Neural progenitor cell (in vitro differentiated cells): ENCODE results near the gene ZMYND11. TPM values are rescaled to one million over a fixed set of nuclear protein-coding genes. Genes with fewer than 3 reads are reported as not detected.

Source experiments
- DNase-seq: peaks from one replicate; pipeline ENCODE4 v3.0.0-alpha.2; 2016; ENCODE audit warnings: low spot score
- H2AFZ ChIP-seq: fragments of 200-600 bp; sonication (generic); replicated peaks from 2 replicates; pipeline ENCODE4 v1.6.1; 2016; ENCODE audit warnings: antibody characterized with exemption
- H3F3A ChIP-seq: fragments of 200-600 bp; sonication (generic); 2 replicates; pipeline ENCODE4 v1.6.1; 2016; ENCODE audit warnings: antibody characterized with exemption, low read depth
- H3K27ac ChIP-seq: fragments of 200-600 bp; sonication (generic); 2 replicates; pipeline ENCODE4 v1.5.1; 2016; ENCODE audit warnings: mild to moderate bottlenecking
- H3K27me3 ChIP-seq: fragments of 200-600 bp; sonication (generic); 2 replicates; pipeline ENCODE4 v1.6.1; 2016; ENCODE audit warnings: mild to moderate bottlenecking, moderate library complexity
- H3K36me3 ChIP-seq: fragments of 200-600 bp; sonication (generic); 2 replicates; pipeline ENCODE4 v1.5.1; 2016
- H3K4me1 ChIP-seq: fragments of 200-600 bp; sonication (generic); 2 replicates; pipeline ENCODE4 v1.6.1; 2016; ENCODE audit warnings: mixed run types
- H3K4me2 ChIP-seq: fragments of 200-600 bp; sonication (generic); 2 replicates; pipeline ENCODE4 v1.6.1; 2016
- H3K4me3 ChIP-seq: fragments of 200-600 bp; sonication (generic); 2 replicates; pipeline ENCODE4 v1.5.1; 2016
- H3K79me2 ChIP-seq: fragments of 200-600 bp; sonication (generic); 2 replicates; pipeline ENCODE4 v1.6.1; 2016; ENCODE audit warnings: low read depth
- H3K9ac ChIP-seq: fragments of 200-600 bp; sonication (generic); 2 replicates; pipeline ENCODE4 v1.6.1; 2016
- H3K9me3 ChIP-seq: fragments of 200-600 bp; sonication (generic); 2 replicates; pipeline ENCODE4 v1.5.1; 2016; ENCODE audit warnings: low read depth
- H4K20me1 ChIP-seq: fragments of 200-600 bp; sonication (generic); 2 replicates; pipeline ENCODE4 v1.6.1; 2016; ENCODE audit warnings: low read depth
- H3K27ac Mint-ChIP-seq: 3 replicates; pipeline ENCODE4 v1.8.0; 2021; ENCODE audit warnings: mixed read lengths
- H3K27me3 Mint-ChIP-seq: 2 replicates; pipeline ENCODE4 v1.8.0; 2022; ENCODE audit warnings: low read depth, mild to moderate bottlenecking, inconsistent platforms, moderate library complexity, mixed read lengths; ENCODE audit not compliant: insufficient read depth
- H3K36me3 Mint-ChIP-seq: 3 replicates; pipeline ENCODE4 v1.8.0; 2021; ENCODE audit warnings: mixed read lengths
- H3K4me1 Mint-ChIP-seq: 3 replicates; pipeline ENCODE4 v1.8.0; 2021; ENCODE audit warnings: mixed read lengths
- H3K4me3 Mint-ChIP-seq: 3 replicates; pipeline ENCODE4 v1.8.0; 2021; ENCODE audit warnings: mild to moderate bottlenecking, moderate library complexity, mixed read lengths
- H3K9me3 Mint-ChIP-seq: 3 replicates; pipeline ENCODE4 v1.8.0; 2020; ENCODE audit warnings: mixed read lengths
- CTCF ChIP-seq: fragments of 200-600 bp; sonication (generic); IDR thresholded peaks from 2 replicates; pipeline ENCODE4 v1.5.1; 2017; ENCODE audit warnings: antibody characterized with exemption, mild to moderate bottlenecking
- EZH2 ChIP-seq: fragments of 200-600 bp; sonication (generic); IDR thresholded peaks from 2 replicates; pipeline ENCODE4 v1.6.1; 2017; ENCODE audit warnings: antibody characterized with exemption, mild to moderate bottlenecking, moderate library complexity
- EZH2phosphoT487 ChIP-seq: fragments of 200-600 bp; sonication (generic); IDR thresholded peaks from 2 replicates; pipeline ENCODE4 v1.6.1; 2017; ENCODE audit warnings: antibody characterized with exemption
- total RNA-seq: library from RNA; depleted of rRNA; stranded (reverse); fragments of >200 nt; gene quantifications from 2 replicates; pipeline ENCODE4 v1.2.3, GENCODE V29; 2015; ENCODE audit warnings: low replicate concordance

Gene ZMYND11
- total RNA-seq, 1 donor from 2014 or later, result 59.5 TPM

GRCh38 chr10:132946-133898 is 2.0 kb upstream of the ZMYND11 start:
- Histone ChIP-seq H3K27me3 (peaks cover 20% of the 10 kb centered on the region), H3K79me2 (peaks cover 44% of the 10 kb centered on the region), H3K27ac (no peak overlapping the region), H3K4me3 (peak overlapping the region; percentile 93), H3F3A (no peaks in the 10 kb centered on the region), H3K36me3 (no peaks in the 10 kb centered on the region), H3K4me1 (peaks cover 16% of the 10 kb centered on the region), H4K20me1 (peaks cover 28% of the 10 kb centered on the region), H3K9me3 (no peaks in the 10 kb centered on the region), H2AFZ (no peak overlapping the region), H3K9ac (no peak overlapping the region), H3K4me2 (peak overlapping the region; percentile 92)
- H3K27me3 Mint-ChIP-seq, result peaks cover 8% of the 10 kb centered on the region
- no peak for TF ChIP-seq CTCF
- TF ChIP-seq EZH2phosphoT487, result no peak
- no peak for TF ChIP-seq EZH2
- no peaks in the 10 kb centered on the region for H3K9me3 Mint-ChIP-seq
- H3K4me3 Mint-ChIP-seq, result peak overlapping the region; percentile 97
- H3K27ac Mint-ChIP-seq, result no peak overlapping the region
- H3K4me1 Mint-ChIP-seq, result peaks cover 38% of the 10 kb centered on the region
- peaks cover 2% of the 10 kb centered on the region for H3K36me3 Mint-ChIP-seq
- peak; percentile 18 for DNase-seq

- Mint-ChIP-seq H3K27me3 (peaks cover 8% of the 10 kb centered on the region), H3K27ac (peak overlapping the region; percentile 98), H3K4me3 (peak overlapping the region; percentile 97), H3K4me1 (peaks cover 38% of the 10 kb centered on the region), H3K9me3 (no peaks in the 10 kb centered on the region), H3K36me3 (peaks cover 2% of the 10 kb centered on the region)
- TF ChIP-seq EZH2phosphoT487 (peak; percentile 27), CTCF (no peak)
- Histone ChIP-seq H3K4me1 (peaks cover 16% of the 10 kb centered on the region), H3K27ac (peak overlapping the region; percentile 90), H4K20me1 (peaks cover 38% of the 10 kb centered on the region), H3K9ac (peak overlapping the region; percentile 85), H3K27me3 (peaks cover 20% of the 10 kb centered on the region), H3K79me2 (peaks cover 57% of the 10 kb centered on the region), H3K4me2 (peak overlapping the region; percentile 92), H3K4me3 (peak overlapping the region; percentile 93), H3F3A (no peaks in the 10 kb centered on the region), H3K36me3 (no peaks in the 10 kb centered on the region), H2AFZ (peak overlapping the region; percentile 98), H3K9me3 (no peaks in the 10 kb centered on the region)
- peak; percentile 75 for DNase-seq
Measured at GRCh38 chr10:134247-135131, 766 bp upstream of the ZMYND11 start.

GRCh38 chr10:135601-136464 is 578 bp downstream of the ZMYND11 start:
- Histone ChIP-seq H2AFZ (peak overlapping the region; percentile 94), H3K9me3 (no peaks in the 10 kb centered on the region), H4K20me1 (peaks cover 51% of the 10 kb centered on the region), H3K36me3 (no peaks in the 10 kb centered on the region), H3K27me3 (peaks cover 20% of the 10 kb centered on the region), H3K4me1 (peaks cover 16% of the 10 kb centered on the region), H3K79me2 (peaks cover 71% of the 10 kb centered on the region), H3K4me2 (peak overlapping the region; percentile 92), H3K27ac (peak overlapping the region; percentile 90), H3F3A (no peaks in the 10 kb centered on the region), H3K4me3 (peak overlapping the region; percentile 93), H3K9ac (peak overlapping the region; percentile 86)
- peak overlapping the region; percentile 99 for H3K27ac Mint-ChIP-seq
- H3K4me3 Mint-ChIP-seq, result peak overlapping the region; percentile 98
- peaks cover 2% of the 10 kb centered on the region for H3K36me3 Mint-ChIP-seq
- TF ChIP-seq EZH2 (no peak), EZH2phosphoT487 (no peak), CTCF (no peak)
- no peaks in the 10 kb centered on the region for H3K9me3 Mint-ChIP-seq
- peaks cover 8% of the 10 kb centered on the region for H3K27me3 Mint-ChIP-seq
- DNase-seq, result peak; percentile 65
- peaks cover 38% of the 10 kb centered on the region for H3K4me1 Mint-ChIP-seq
